Tongue (tissue), 3 donors: ENCODE results near the gene SLC19A1. TPM values are rescaled to one million over a fixed set of nuclear protein-coding genes. Genes with fewer than 3 reads are reported as not detected.

Experiments
- DNase-seq: peaks from one replicate; pipeline ENCODE4 v3.0.0-alpha.2; 2015
- small RNA-seq: library from RNA; depleted of rRNA; stranded (forward); fragments of <200 nt; gene quantifications from one replicate; pipeline ENCODE3, GENCODE V24; 2014; ENCODE audit warnings: low replicate concordance
- total RNA-seq: library from RNA; depleted of rRNA; stranded (reverse); fragments of >200 nt; gene quantifications from one replicate; pipeline ENCODE4 v1.2.3, GENCODE V29; 2014

SLC19A1 gene
- total RNA-seq, 1 donor from 2014 or later, result 3.7 TPM

- DNase-seq, result peak; percentile 62
Observed at GRCh38 chr21:45454060-45454925, 87.9 kb downstream of the SLC19A1 start.

DNA sequence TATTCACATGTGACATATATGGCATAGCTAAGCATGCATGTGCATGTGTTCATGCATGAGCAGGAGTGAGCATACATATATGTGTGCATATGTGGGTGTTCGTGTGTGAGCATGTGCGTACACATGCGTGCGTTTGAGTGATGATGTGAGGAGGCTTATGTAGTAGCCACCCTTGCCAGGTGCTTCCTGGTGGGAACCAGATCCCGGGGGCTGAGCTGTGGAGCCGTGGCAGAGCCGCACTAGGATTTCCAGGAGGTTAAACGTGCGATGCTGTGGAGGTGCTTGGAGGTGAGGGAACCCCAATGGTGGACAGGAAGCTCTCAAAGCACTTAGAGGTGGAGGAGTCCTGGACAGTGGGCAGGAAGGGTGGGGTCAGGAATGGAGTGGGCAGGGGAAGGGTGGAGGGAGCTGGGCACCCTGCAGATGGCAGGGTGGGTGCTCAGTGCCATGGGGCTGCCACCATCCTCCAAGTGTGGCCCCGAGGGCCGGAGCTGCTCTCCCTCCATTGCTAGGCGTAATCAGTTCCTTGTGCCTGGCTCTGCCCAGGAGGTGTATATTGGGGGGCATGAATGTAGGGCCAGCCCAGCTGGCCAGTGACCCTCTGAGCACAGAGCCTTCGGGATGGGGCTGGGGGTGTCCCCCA, 88.8 kb downstream of the SLC19A1 start:
- no peak for DNase-seq

GRCh38 chr21:45452696-45453307, 89.4 kb downstream of the SLC19A1 start:
- DNase-seq, result no peak

DNA sequence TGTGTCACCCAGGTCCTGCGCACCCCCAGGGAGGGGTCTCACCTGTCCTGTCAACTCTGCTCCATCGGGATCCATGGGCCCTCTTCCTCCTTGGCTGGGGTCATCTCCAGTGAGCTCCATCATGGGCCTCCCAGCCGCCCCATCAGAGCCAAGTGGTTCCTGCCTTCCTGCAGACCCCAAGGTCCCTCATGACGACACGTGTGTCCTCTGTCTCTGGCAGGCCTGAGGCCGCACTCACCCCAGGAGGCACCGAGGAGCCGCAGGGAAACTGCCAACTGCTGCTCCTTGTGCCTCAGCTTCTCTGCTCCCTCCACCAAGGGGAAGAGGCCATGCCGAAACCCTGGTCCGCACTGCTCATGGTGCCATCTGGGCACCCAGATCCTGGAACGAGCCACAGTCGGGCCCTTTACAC, 90.5 kb downstream of the SLC19A1 start:
- DNase-seq, result no peak

DNA sequence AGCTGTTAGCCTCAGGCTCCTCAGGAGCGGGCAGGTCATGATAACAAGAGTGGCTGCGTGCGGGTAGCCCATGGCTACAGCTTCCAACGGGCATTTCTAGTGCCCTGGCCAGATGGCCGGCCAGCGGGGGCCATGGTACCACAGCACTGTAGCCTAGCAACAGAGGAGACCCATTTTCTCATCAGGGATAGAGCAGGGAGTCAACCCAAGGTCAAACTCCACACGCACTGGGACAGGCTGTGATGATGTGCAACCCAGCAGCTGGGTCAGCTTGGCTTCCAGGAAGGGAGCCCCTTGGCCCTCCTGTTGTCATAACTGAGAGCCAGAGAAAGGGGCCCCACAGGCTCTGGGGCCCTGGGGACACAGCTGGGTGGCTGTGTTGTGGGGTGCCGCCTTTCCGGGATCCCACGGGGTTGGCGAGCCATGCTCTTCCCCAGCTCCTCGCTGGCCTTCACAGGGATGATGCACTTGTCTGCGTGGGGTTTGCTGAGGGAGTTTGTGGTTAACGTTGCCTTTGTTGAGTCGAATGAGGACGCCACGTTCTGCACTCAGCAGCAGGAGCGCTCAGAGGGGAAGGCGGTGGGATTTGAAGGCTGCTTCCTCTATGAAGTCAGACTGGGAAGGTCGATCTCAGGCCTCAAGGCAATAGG, 91.0 kb downstream of the SLC19A1 start:
- DNase-seq, result no peak

- peak; percentile 56 for DNase-seq
Observed at GRCh38 chr21:45450423-45451090, 91.7 kb downstream of the SLC19A1 start.

DNA sequence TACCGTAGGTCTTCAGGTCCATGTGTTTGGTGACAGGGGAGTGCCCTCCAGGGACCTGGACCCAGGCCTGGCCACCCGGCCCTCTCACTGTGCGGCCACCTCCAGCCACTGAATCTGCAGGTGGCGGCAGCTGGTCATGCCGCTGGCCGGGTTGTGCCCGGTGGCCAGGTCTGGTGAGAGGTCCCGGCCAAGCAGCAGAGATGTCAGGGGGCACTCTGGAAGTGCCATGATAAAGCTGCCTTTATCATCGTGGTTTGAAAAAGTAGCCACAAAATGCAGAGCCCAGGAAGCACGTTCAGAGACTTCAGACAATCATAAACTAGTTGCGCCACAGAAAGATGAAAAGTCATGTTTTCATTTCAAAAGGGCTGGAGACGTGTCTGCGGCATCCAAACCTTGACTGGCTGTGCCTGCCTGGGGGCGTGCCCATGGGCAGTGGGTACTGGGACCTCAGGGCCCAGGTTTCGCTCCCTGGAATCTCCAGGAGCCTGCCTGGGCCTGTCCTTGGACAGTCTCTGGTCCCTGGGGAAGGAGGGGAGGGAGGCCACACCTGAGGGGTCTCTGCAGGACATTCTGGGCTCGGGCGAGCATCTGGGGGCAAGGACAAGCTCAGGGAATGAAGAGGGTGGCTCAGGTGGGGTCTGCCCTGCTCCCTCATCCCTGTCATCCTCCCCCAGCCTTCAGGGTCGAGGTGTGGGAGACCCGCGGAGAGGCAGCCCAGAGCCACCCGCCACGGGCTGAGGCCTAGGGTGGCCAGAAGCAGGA, 92.4 kb downstream of the SLC19A1 start:
- no peak for DNase-seq

- DNase-seq, result peak; percentile 82
Observed at GRCh38 chr21:45448810-45449657, 93.2 kb downstream of the SLC19A1 start.

- DNase-seq, result no peak
Observed at GRCh38 chr21:45448283-45448809, 93.9 kb downstream of the SLC19A1 start.

Small RNA genes within 50 kb of the gene (small RNA-seq; reads per million reads assigned to genes)
- 0.05 reads per million for gene MIR6815

Other genes with a start within 250 kb of the SLC19A1 start
- 174 TPM for gene COL18A1, start 137.3 kb downstream of the SLC19A1 start, total RNA-seq
- gene PCBP3, start 101.3 kb upstream of the SLC19A1 start, total RNA-seq, result 5.5 TPM